Mesodermal cell (in vitro differentiated cells): ENCODE results near the gene CWF19L2.

Experiments used
- H3K27ac ChIP-seq: 2 replicates; pipeline ENCODE4 v1.7.0; 2013; ENCODE audit warnings: mild to moderate bottlenecking, low read depth, low read length, moderate library complexity; ENCODE audit not compliant: severe bottlenecking
- H3K36me3 ChIP-seq: 2 replicates; pipeline ENCODE4 v1.7.1; 2013; ENCODE audit warnings: mild to moderate bottlenecking, low read length, moderate library complexity; ENCODE audit not compliant: control insufficient read depth, insufficient read depth
- H3K4me1 ChIP-seq: one replicate; pipeline ENCODE4 v1.7.1; 2013; ENCODE audit warnings: mild to moderate bottlenecking, low read length; ENCODE audit not compliant: insufficient read depth, control insufficient read depth, poor library complexity, severe bottlenecking
- H3K4me3 ChIP-seq: 2 replicates; pipeline ENCODE4 v1.7.0; 2013; ENCODE audit warnings: low read length, control low read depth, mild to moderate bottlenecking; ENCODE audit not compliant: insufficient read depth, poor library complexity, severe bottlenecking; ENCODE audit errors: extremely low read depth
- H3K9me3 ChIP-seq: 2 replicates; pipeline ENCODE4 v1.7.1; 2013; ENCODE audit warnings: mild to moderate bottlenecking, low read length, moderate library complexity; ENCODE audit not compliant: control insufficient read depth
- WGBS, 2 experiments: methylation state at CpG; one replicate each; pipeline ENCODE4 v1.1.5; 2013; ENCODE audit warnings: missing lambda C conversion rate in 2 of 2; ENCODE audit not compliant: insufficient coverage in 2 of 2; 5-methylcytosine and 5-hydroxymethylcytosine counted together

The CWF19L2 gene

DNA sequence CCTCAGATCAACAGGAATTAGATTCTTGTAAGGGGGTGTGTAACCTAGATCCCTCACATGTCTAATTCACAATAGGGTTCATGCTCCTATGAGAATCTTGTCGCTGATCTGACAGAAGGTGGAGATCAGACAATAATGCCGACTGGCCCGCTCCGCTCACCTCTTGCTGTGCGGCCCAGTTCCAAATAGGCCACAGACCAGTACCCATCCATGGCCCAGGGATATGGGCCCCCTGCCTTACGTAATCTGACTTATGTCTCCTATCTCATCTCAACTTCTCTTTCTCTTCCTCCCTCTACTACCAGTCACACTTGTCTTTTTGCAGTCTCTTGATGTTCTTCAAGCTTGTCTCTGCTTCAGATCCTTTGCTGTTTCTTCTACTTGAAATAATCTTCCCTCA lies 70.0 kb downstream of the CWF19L2 start:
- H3K36me3 ChIP-seq, result peaks cover 16% of the 10 kb centered on the region
- H3K4me3 ChIP-seq, result no peak overlapping the region
- H3K9me3 ChIP-seq, result no peaks in the 10 kb centered on the region
- no peaks in the 10 kb centered on the region for H3K4me1 ChIP-seq
- WGBS, 2 experiments, result 85 to 91% methylated on average over 6 of the region's 6 CpGs
- H3K27ac ChIP-seq, result no peak overlapping the region

- Histone ChIP-seq H3K4me3 (no peak overlapping the region), H3K27ac (no peak overlapping the region), H3K9me3 (no peaks in the 10 kb centered on the region), H3K4me1 (no peaks in the 10 kb centered on the region), H3K36me3 (peaks cover 2% of the 10 kb centered on the region)
- WGBS, 2 experiments, result no CpG with 5 or more reads among the region's 3 CpGs
Measured at GRCh38 chr11:107385361-107385981, 72.2 kb downstream of the CWF19L2 start.

DNA sequence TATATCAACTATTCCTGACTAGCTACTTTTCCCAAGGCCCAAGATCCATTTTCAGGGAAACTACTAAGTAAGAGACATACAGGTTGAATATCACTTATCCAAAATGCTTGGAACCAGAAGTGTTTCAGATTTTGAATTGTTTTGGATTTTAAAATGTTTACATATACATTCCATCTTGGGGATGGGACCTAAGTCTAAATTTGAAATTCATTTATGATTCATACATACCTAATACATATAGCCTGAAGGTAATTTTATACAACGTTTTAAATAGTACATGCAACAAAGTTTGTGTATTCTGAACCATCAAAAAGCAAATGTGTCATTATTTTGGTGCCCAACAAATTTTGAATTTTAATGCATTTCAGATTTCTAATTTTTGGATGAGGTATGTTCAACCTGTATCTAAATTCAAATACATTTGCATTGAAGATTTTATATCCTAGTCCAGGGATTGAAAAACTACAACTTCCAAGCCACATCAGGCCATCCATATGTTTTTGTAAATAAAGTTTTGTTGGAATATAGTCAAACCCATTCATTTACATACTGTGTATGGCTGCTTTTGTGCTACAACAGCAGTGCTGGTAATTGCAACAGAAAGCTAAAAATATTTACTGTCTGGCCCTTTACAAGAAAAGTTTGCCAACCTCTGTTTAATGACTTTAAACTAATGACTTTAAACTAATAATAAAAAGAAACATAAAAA lies 73.3 kb downstream of the CWF19L2 start:
- no peaks in the 10 kb centered on the region for H3K4me1 ChIP-seq
- no peak overlapping the region for H3K4me3 ChIP-seq
- no peaks in the 10 kb centered on the region for H3K9me3 ChIP-seq
- H3K27ac ChIP-seq, result no peak overlapping the region
- H3K36me3 ChIP-seq, result no peaks in the 10 kb centered on the region
- no CpG with 5 or more reads among the region's 1 CpG for WGBS, 2 experiments

DNA sequence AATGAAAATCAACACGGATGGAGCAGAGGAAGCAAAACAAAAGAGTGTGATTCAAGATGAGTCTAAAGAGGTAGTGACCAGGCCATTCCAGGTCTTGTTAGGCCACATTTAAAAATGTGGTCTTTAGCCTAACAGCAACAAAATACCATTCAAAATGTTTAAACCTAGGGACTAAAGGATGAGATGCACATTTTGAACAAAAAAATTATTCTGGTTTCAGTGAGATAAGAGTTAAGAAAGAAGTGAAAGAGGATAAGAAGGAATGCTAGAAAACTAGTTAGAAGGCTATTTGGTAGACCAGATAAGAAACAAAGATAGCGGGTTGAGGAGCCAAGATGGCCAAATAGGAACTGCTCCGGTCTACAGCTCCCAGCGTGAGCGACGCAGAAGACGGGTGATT lies 85.2 kb downstream of the CWF19L2 start:
- 100% methylated on average over 2 of the region's 7 CpGs for WGBS, 2 experiments
- no peaks in the 10 kb centered on the region for H3K9me3 ChIP-seq
- no peak overlapping the region for H3K27ac ChIP-seq
- H3K4me1 ChIP-seq, result no peaks in the 10 kb centered on the region
- no peak overlapping the region for H3K4me3 ChIP-seq
- H3K36me3 ChIP-seq, result no peaks in the 10 kb centered on the region

DNA sequence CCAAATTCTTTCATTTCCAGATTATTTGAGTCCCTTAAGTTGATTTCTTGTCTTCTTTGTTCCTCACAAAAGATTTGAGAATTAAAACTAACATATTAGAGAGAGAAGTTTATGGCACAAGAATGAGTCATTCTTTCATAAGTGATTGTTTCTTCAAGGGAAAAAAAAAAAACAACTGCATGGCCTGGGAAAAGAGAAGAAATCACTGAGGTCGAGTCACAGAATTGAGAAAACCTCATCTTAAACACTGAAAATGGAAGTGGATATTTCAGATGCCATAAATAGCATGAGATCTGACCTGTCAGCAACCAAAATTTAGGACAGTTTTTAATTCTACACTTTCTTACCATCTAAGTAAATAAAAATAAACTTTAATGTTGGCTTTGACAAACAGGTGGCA lies 87.2 kb downstream of the CWF19L2 start:
- Histone ChIP-seq H3K9me3 (no peaks in the 10 kb centered on the region), H3K4me1 (no peaks in the 10 kb centered on the region), H3K27ac (no peak overlapping the region), H3K4me3 (no peak overlapping the region), H3K36me3 (no peaks in the 10 kb centered on the region)
- WGBS, 2 experiments, result no CpG with 5 or more reads among the region's 1 CpG

DNA sequence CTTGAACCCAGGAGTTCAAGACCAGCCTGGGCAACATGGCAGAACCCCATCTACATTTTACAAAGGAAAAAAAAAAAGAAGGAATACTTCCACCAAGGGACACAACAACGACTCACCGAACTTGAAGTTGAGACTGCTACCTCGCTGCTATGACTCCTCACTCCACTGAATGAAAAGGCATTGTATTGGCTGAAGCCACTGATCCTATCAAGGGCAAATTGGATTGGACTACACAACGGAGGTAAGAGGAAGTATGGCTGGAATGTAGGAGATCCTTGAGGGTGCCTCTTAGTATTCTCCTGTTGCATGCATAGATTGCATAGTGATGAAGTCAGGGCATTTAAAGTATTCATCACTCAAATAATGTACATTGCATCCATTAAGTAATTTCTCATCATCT lies 97.9 kb downstream of the CWF19L2 start:
- Histone ChIP-seq H3K4me1 (no peaks in the 10 kb centered on the region), H3K4me3 (no peak overlapping the region), H3K9me3 (no peaks in the 10 kb centered on the region), H3K36me3 (peaks cover 8% of the 10 kb centered on the region), H3K27ac (no peak overlapping the region)
- WGBS, 2 experiments, result 80 to 83% methylated on average over 1 to 3 of the region's 4 CpGs

- Histone ChIP-seq H3K4me1 (no peaks in the 10 kb centered on the region), H3K27ac (no peak overlapping the region), H3K36me3 (peaks cover 8% of the 10 kb centered on the region), H3K9me3 (no peaks in the 10 kb centered on the region), H3K4me3 (no peak overlapping the region)
- WGBS, 2 experiments, result no CpG with 5 or more reads among the region's 1 CpG
Measured at GRCh38 chr11:107357877-107358276, 99.7 kb downstream of the CWF19L2 start.

DNA sequence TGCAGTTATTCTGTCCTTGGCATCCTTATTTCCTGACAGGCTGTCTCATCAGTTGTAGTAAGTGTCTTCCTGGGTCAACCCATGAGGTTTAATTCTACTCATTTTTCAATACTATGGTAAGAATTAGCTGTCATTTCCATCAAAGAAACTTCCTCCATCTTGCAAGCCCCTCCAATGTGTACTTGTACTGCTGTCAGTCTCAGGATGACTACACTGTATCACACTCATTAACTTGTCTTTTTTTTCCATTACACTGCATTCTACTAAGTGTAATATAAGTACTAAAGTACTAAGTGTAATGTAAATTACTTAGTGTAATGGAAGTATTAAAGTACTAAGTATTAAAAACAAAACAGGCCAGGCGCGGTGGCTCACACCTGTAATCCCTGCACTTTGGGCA lies 102.8 kb downstream of the CWF19L2 start:
- H3K9me3 ChIP-seq, result no peaks in the 10 kb centered on the region
- 92 to 100% methylated on average over 2 of the region's 2 CpGs for WGBS, 2 experiments
- no peak overlapping the region for H3K4me3 ChIP-seq
- no peaks in the 10 kb centered on the region for H3K4me1 ChIP-seq
- H3K36me3 ChIP-seq, result no peaks in the 10 kb centered on the region
- no peak overlapping the region for H3K27ac ChIP-seq

DNA sequence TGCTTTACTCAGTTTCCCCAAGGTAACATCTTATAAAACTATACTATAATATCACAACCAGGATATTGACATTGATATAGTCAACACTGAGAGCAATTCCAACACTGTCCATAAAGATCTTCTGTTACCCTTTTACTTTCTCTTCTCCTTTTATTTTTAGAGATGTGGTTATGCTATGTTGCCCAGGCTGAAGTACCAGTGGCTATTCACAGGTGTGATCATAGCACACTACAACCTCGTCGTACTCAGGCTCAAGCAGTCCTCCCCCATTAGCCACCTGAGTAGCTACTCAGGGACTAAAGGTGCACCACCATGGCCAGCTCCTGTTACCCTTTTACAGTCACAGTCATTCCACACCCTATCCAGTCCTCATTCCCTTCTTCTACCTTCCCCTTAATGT lies 119.7 kb downstream of the CWF19L2 start:
- Histone ChIP-seq H3K9me3 (peaks cover 3% of the 10 kb centered on the region), H3K4me1 (no peaks in the 10 kb centered on the region), H3K27ac (no peak overlapping the region), H3K4me3 (no peak overlapping the region), H3K36me3 (no peaks in the 10 kb centered on the region)
- 85 to 88% methylated on average over 2 of the region's 2 CpGs for WGBS, 2 experiments

DNA sequence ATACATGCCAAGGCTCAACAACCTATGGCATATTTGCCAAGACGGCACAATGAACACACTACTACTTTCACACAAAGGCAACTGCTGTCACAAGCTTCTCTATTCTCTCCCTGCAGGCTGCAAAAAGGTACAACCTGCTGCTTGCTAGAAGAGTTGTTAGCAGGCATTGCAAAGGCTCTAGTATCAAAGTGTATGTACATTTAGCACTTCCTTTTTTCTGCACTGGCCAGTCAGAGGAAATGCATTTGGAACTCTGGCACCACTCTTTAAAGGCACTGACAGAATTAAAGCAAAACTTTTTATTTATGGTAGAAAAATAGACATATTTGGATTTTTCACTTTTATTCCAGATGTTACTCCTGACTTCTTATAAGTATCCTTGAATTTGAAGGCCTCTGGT lies 125.9 kb downstream of the CWF19L2 start:
- no peaks in the 10 kb centered on the region for H3K4me1 ChIP-seq
- H3K27ac ChIP-seq, result no peak overlapping the region
- whole genome bisulfite sequencing, 2 experiments, result 80% methylated on average over 1 of the region's 1 CpG; no CpG with 5 or more reads in 1 of the 2 experiments
- H3K36me3 ChIP-seq, result peaks cover 6% of the 10 kb centered on the region
- H3K9me3 ChIP-seq, result no peaks in the 10 kb centered on the region
- H3K4me3 ChIP-seq, result no peak overlapping the region

DNA sequence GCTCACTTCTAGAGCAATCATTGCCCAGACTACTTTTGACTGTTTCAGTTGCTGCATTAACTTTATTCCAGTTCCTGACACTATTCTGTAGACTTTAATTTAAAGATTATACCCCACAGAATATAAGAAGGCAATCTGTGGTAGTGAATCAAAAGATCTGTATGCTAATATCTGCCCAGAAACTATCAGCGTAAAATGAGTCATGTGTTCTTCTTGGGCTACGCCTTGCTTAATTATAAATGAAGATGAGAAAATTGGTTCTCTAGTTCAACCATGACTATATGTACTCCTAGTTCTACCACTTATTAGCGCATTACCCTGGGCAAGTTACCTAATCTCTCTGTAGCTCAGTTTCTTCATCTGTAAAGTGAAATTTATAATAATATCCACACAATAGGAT lies 128.5 kb downstream of the CWF19L2 start:
- H3K4me3 ChIP-seq, result no peak overlapping the region
- H3K4me1 ChIP-seq, result no peaks in the 10 kb centered on the region
- no CpG with 5 or more reads among the region's 3 CpGs for WGBS, 2 experiments
- H3K27ac ChIP-seq, result no peak overlapping the region
- H3K9me3 ChIP-seq, result no peaks in the 10 kb centered on the region
- peaks cover 7% of the 10 kb centered on the region for H3K36me3 ChIP-seq
